ENCODE results near the gene SLC6A6. TPM values are rescaled to one million over a fixed set of nuclear protein-coding genes. Genes with fewer than 3 reads are reported as not detected.
A peak's percentile ranks its signal among the peaks of the same experiment; 100 is the strongest.

Gene SLC6A6
- total and polyA plus RNA-seq, 2 experiments from 2014 or later = 27.5 to 150 TPM

- no peak for TF ChIP-seq ZNF114 (CRISPR knock-in tag; IDR thresholded peaks at IDR 0.05)
- TF ChIP-seq CREB1 (CRISPR knock-in tag; IDR thresholded peaks at IDR 0.05; ENCODE audit: low read depth) = no peak
- TF ChIP-seq ZNF331 (CRISPR knock-in tag; IDR thresholded peaks at IDR 0.05; ENCODE audit: low read depth) = no peak
- TF ChIP-seq EZH2 (IDR thresholded peaks at IDR 0.05; ENCODE audit: low read depth, unreplicated experiment) = no peak
- no peak for TF ChIP-seq POLR2AphosphoS5 (IDR thresholded peaks at IDR 0.05; ENCODE audit: low read depth)
- no peak for TF ChIP-seq JUNB (IDR thresholded peaks at IDR 0.05; ENCODE audit: unreplicated experiment)
These were observed 30.7 kb downstream of the SLC6A6 start (continued) for GRCh38 chr3:14433106-14433505.

GRCh38 chr3:14434126-14434497 is 31.7 kb downstream of the SLC6A6 start:
- no peak overlapping the region for H3K27ac ChIP-seq (ENCODE audit: low read depth)
- H3K4me2 ChIP-seq = no peak overlapping the region
- no peaks in the 10 kb centered on the region for H3K9me2 ChIP-seq (ENCODE audit: insufficient read depth)
- no peak for DNase-seq (ENCODE audit: low spot score)
- H3K9me3 Mint-ChIP-seq = no peaks in the 10 kb centered on the region; the same call in 2 of the 3 replicates
- peaks cover 7% of the 10 kb centered on the region; the same call in 1 of the 2 replicates for H3K4me1 ChIP-seq (ENCODE audit: insufficient read depth)
- 0 out of 2 replicates have a peak overlapping the region, but pooled peaks have one; percentile 31 for H3K27ac Mint-ChIP-seq
- H3K79me2 ChIP-seq (replicated peaks; ENCODE audit: insufficient read depth) = peaks cover 78% of the 10 kb centered on the region
- H4K20me1 ChIP-seq (replicated peaks; ENCODE audit: insufficient read depth) = peaks cover 35% of the 10 kb centered on the region
- H3K4me1 Mint-ChIP-seq = peaks cover 32% of the 10 kb centered on the region
- H3F3A ChIP-seq (replicated peaks; ENCODE audit: low read depth) = no peaks in the 10 kb centered on the region
- H3K36me3 ChIP-seq (ENCODE audit: insufficient read depth) = no peaks in the 10 kb centered on the region
- TF ChIP-seq ETS1 (IDR thresholded peaks at IDR 0.05) (no peak), ZNF462 (CRISPR knock-in tag; IDR thresholded peaks at IDR 0.05) (no peak), EZH2phosphoT487 (IDR thresholded peaks at IDR 0.05; ENCODE audit: unreplicated experiment) (no peak), EZH2 (IDR thresholded peaks at IDR 0.05; ENCODE audit: low read depth, unreplicated experiment) (no peak), REST (IDR thresholded peaks at IDR 0.05; ENCODE audit: unreplicated experiment) (no peak), STAT1 (IDR thresholded peaks at IDR 0.05; ENCODE audit: unreplicated experiment) (no peak), CREB1 (CRISPR knock-in tag; IDR thresholded peaks at IDR 0.05; ENCODE audit: low read depth) (no peak), ZNF114 (CRISPR knock-in tag; IDR thresholded peaks at IDR 0.05) (no peak), NANOG (IDR thresholded peaks at IDR 0.05; ENCODE audit: borderline replicate concordance) (no peak), POLR2AphosphoS5 (IDR thresholded peaks at IDR 0.05; ENCODE audit: low read depth) (no peak)
- no peaks in the 10 kb centered on the region for H3K27me3 ChIP-seq (ENCODE audit: insufficient read depth)
- peaks cover 3% of the 10 kb centered on the region for H3K27me3 Mint-ChIP-seq (ENCODE audit: insufficient read depth, low read depth, poor library complexity)
- no peak overlapping the region for H3K4me3 ChIP-seq
- ATAC-seq = no peak
- peaks cover 3% of the 10 kb centered on the region; the same call in 1 of the 3 replicates for H3K36me3 Mint-ChIP-seq (ENCODE audit: low read depth)
- no peak overlapping the region for H2AFZ ChIP-seq
- H3K4me3 Mint-ChIP-seq = no peak overlapping the region

Measured in GM23338 (cell line).